NCI-H2081 (cell line): ENCODE data around the gene KANSL1L.
A peak's percentile ranks its signal among the peaks of the same experiment; 100 is the strongest.

Source experiments
- DNase-seq, 2 experiments: peaks; one replicate each; lab custom pipeline; 2025; lab: John Stamatoyannopoulos, UW

The KANSL1L gene

GRCh38 chr2:210063306-210063705 is 107.9 kb downstream of the KANSL1L start:
- no peak for DNase-seq

- DNase-seq, result no peak
These were observed 115.4 kb downstream of the KANSL1L start for GRCh38 chr2:210055825-210056224.

- DNase-seq, result no peak
These were observed 116.5 kb downstream of the KANSL1L start for GRCh38 chr2:210054696-210055095.

- no peak for DNase-seq
These were observed 120.3 kb downstream of the KANSL1L start for GRCh38 chr2:210050885-210051284.

- no peak for DNase-seq
These were observed 121.4 kb downstream of the KANSL1L start for GRCh38 chr2:210049831-210050230.

- no peak for DNase-seq
These were observed 124.2 kb downstream of the KANSL1L start for GRCh38 chr2:210046851-210047500.

GRCh38 chr2:210038078-210038477 is 133.1 kb downstream of the KANSL1L start:
- no peak for DNase-seq

- DNase-seq, result no peak
These were observed 135.5 kb downstream of the KANSL1L start for GRCh38 chr2:210035679-210036078.

GRCh38 chr2:210034087-210034683 is 137.0 kb downstream of the KANSL1L start:
- no peak for DNase-seq

- DNase-seq, result no peak
These were observed 143.0 kb downstream of the KANSL1L start for GRCh38 chr2:210028178-210028577.

- DNase-seq, result no peak
These were observed 143.6 kb downstream of the KANSL1L start for GRCh38 chr2:210027608-210028007.

- no peak for DNase-seq
These were observed 148.4 kb downstream of the KANSL1L start for GRCh38 chr2:210022824-210023223.

GRCh38 chr2:210020138-210020537 is 151.1 kb downstream of the KANSL1L start:
- no peak for DNase-seq

- no peak for DNase-seq
These were observed 161.3 kb downstream of the KANSL1L start for GRCh38 chr2:210009896-210010295.

GRCh38 chr2:210009126-210009525 is 162.1 kb downstream of the KANSL1L start:
- no peak for DNase-seq

GRCh38 chr2:210007895-210008294 is 163.3 kb downstream of the KANSL1L start:
- no peak for DNase-seq

GRCh38 chr2:210004881-210005280 is 166.3 kb downstream of the KANSL1L start:
- no peak for DNase-seq

- DNase-seq, result no peak
These were observed 167.8 kb downstream of the KANSL1L start for GRCh38 chr2:210003359-210003758.

GRCh38 chr2:210002158-210003157 is 168.8 kb downstream of the KANSL1L start, which contains the start of gene RPE:
RPE (plus strand) TSS chr2:210002638; CDS start chr2:210002662, 24 bp downstream.
- DNase-seq, result peak; percentile 95 to 96

GRCh38 chr2:210000464-210001324 is 170.5 kb downstream of the KANSL1L start:
- no peak for DNase-seq

- DNase-seq, result no peak
These were observed 172.6 kb downstream of the KANSL1L start for GRCh38 chr2:209998596-209998995.

- no peak for DNase-seq
These were observed 177.2 kb downstream of the KANSL1L start for GRCh38 chr2:209993968-209994367.
